HT1080 (cell line): Measurements from ENCODE around the gene MAN1A1. TPM values are rescaled to one million over a fixed set of nuclear protein-coding genes. Genes with fewer than 3 reads are reported as not detected.

Experiments used
- DNase-seq: peaks from one replicate; pipeline ENCODE4 v3.0.0-alpha.2; 2015; ENCODE audit warnings: low read depth
- total RNA-seq: library from RNA; depleted of rRNA; stranded (reverse); fragments of >200 nt; shearing (Covaris generic); gene quantifications from 2 replicates; pipeline ENCODE4 v1.2.3, GENCODE V29; 2014

MAN1A1 gene
- total RNA-seq, 1 experiment from 2014 or later = 20.3 TPM

DNA sequence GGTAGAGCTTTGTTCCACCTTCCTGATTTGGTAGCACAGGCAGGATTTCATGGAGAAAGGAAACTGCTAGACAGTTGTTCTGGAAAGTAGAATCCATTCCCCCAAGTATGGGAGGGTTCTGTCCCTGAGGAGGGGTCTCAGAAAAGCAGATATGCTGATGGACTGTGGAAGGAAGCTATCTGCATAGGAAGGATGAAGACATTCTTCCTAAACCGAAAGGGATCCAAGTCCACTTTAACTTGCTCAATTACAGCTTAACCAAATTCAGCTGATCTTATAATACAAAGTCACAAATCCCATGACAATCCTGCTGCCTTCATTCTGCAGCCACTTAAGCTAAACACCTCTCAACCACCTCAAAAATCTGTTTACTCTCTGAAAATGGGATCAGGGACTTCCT, 2.6 kb downstream of the MAN1A1 start:
- no peak for DNase-seq

DNA sequence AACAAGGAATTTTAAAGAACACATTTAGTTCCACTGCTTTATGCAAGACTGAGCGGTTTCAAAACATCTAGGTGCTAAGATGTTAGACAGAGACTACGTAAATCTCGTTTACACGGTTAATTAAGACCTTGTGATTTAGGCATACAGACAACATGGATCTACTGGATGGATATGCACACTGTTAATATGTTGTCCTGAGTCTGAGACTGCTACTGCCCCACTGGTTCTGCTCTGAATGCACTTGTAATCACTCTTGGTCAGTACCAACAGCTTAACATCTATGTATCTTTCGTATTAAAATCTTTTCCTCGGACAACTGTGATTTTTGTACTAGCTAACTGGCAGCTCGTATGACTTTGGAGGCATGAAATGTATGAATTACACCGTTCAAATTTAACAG, 3.1 kb downstream of the MAN1A1 start:
- no peak for DNase-seq

DNA sequence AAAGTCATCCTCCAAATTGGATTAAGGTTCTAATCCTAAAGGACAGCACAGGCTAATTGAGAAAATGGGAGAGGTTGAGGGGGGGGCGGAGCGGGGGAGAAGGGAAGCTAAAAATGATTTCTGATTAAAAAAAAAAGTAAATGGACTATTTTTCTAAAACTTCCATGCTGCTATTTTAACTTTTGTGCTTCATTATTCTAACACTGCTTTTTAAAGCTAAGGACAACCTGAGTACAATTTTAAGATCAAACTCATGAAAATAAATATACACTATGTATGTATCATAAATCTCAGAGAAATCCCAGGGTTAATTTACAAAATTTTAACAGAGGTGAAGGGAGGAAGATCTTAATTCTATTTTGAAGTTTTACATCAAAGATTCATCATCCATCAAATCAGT, 4.4 kb downstream of the MAN1A1 start:
- no peak for DNase-seq

DNA sequence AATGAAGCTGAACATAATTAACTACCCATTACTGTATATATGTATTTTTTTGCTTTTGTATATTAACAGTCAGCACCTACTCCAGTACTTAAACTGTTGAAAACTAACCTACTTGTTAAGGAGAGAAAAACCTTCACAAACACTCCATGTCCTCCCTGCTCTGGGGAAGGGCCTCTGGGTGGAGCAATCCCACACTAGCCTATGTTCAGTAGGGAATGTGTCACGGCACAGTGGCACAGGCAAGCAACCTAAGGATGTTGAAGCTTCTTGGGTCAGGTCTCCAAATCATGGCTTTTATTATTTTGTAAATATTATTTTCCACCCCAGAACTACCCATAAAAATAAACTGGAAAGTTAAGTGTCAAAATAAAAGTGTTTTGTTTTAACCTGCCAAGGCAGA, 5.3 kb downstream of the MAN1A1 start:
- no peak for DNase-seq

DNA sequence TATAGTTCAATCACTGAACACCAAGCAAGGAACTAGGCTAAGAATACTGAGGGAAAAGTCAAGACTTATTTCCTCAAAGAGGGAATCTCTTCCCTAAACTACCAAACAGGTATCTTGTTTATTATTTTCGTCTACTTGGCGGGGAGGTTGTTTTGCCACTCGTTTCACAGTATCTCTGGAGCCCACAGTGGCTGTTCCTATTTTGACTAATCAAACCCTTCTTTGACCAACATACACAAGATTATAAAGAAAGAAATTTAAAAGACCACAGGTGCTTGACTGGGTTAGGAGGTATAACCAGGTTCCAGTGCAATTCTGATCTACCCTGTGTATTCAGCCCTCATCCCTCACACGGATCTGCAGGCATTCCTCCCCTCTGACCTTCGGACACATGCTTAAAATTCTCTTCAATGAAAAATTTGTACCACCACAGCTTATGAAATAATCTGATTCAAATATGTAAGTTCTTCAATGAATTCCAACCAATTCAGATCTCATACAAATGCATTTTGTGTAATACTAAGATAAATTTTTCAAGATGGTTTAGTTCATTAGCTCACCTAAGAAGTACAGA, 5.9 kb downstream of the MAN1A1 start:
- no peak for DNase-seq

DNA sequence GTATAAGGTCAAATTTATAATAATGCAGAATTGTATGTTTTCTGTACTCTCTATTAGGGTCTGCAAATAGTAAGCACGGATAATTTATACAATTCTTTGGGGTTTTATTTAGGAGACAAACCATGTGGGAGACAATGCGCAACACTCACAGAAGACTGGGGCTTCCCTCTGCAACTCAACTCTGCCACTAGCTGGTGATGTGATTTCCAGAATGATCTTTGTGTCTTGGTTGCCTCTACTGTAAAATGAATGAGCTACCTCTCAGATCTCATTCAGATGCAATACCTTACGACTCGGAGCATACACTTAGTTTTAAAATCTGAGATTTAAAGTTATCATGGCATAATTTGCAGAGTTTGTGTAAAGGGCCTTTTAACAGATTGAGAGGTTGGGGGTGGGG, 6.4 kb downstream of the MAN1A1 start:
- no peak for DNase-seq

DNA sequence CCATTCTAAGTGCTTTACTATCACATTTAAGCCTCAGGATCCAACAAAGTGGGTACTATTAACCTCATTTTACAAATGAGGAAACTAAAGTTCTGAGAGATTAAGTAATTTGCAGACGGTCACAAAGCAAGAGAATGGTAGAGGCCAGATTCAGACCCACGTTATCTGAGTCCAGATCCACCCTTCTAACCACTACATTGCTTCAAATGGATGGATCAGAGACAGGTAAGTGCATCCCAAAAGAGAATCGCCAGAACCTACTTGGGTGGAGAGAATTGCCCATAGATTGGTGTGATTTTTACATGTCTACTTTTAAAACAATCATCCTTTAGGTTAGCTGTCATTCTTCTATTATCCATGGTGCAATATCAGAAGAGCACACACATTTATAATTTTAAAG, 7.1 kb downstream of the MAN1A1 start:
- no peak for DNase-seq

DNA sequence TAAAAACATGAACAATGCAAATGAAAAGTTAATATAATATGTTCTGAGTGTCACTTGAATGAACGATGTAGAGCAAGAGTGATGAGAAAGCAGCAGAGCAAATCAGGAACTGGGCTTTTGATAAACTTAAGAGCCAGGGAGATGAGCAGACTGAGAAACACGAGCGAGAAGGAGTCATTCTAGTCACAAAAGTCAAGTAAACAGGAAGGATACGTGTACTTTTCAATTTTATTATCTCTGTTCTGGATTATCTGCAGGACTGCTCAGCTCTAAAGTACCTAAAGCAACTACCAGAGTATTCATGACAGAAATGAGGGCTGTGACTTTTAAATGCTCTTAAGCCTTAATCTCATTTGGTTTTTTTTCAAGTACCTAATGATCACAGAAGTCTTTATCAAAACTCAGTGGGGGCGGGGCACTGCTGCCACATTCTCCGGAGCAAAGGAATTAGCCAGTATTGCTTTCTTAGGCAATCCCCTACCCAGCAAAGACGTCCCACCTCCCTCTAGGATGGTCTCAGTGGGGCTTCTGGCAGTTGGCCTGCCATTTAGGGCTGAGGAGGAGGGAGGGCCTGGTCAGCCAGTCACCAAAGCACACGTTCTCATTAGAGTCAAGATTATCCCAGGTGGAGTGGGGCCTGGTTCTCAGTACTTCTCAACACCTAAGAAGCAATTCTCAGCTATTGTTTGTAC, 8.6 kb downstream of the MAN1A1 start:
- DNase-seq = no peak

DNA sequence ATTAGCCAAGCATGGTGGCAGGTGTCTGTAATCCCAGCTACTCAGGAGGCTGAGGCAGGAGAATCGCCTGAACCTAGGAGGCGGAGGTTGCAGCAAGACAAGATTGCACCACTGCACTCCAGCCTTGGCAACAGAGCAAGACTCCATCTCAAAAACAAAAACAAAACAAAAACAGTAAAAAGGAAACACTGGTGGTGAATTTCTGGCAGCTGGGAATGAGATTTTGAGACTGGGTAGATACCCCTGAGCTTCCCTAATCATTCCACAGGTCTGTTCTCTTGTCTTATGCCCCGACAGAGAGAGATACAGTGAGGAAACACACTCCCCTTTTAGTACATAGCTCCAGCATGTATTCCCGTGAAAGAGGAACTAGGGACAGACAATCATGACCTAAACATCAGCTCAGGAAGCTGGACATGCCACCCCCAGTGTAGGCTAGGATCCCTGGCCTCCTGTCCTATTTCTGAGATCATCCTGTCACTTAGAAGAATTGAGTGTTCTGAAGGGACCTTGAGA, 9.6 kb downstream of the MAN1A1 start:
- DNase-seq = no peak

DNA sequence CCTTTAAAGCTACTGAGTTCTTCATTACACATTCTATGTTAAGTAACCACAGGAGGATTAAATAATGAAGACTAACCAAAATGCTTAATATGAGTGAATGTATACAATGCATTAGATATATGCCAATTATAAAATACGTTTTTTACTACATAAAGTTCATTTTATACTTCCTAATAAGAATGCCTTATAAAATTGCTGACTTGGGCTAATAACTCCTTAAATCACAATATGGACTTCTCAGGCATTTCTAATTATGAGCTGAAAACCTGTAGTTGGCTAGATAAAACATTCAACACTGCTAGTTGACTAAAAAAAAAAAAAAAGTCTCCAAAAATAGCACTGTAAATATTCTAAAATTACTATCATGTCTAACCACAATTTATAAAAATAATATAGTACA, 11.8 kb downstream of the MAN1A1 start:
- no peak for DNase-seq

DNA sequence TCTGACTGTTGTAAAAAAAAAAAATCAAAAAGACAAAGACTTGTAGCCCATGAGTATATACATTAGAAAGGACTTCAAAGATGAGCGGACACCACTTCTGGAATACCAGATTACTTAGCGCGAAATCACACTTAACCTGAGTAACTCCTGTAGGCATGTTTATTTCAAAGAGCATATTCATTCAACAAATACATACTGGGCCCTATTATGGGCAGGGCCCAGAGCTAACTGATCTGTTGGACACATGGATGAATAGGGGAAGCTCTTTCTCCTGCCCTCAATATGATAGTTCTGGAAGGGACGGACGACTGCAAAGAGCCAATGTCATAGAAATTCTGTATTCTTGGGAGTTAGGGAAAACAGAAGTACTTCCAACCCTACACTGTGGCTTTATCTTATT, 12.3 kb downstream of the MAN1A1 start:
- DNase-seq = no peak

DNA sequence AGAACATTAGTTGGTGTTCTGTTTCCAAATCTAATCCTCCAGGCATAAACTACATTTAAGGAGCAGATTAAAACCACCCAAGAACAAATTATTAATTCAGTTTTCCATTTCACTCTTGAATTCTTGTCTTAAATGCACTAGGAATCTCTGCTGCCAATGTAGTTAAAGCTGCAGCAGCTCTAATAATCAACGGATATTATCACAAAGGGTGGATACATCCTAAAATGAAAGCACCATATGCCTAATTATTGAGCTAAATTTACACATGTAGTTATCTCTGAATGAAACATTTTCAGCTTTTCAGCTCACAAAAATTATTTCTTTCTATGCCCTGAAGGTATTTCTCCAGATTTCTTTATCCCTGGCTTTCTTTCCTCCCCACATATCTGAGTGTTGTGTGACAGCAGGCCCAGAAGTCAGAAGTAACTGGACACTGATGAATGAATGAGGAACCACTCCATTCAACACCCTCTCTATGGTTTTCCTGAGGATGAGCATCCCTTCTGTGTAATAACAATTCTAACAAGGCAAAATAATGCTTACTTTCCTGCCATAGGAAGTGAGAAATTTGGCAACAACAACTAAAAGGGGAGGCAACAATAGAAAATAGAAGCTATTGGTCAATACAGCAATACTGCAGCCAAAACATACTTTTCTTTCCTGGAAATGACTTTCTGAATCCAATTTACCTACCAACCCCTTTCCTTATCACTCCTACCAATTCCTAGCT, 14.9 kb downstream of the MAN1A1 start:
- no peak for DNase-seq

DNA sequence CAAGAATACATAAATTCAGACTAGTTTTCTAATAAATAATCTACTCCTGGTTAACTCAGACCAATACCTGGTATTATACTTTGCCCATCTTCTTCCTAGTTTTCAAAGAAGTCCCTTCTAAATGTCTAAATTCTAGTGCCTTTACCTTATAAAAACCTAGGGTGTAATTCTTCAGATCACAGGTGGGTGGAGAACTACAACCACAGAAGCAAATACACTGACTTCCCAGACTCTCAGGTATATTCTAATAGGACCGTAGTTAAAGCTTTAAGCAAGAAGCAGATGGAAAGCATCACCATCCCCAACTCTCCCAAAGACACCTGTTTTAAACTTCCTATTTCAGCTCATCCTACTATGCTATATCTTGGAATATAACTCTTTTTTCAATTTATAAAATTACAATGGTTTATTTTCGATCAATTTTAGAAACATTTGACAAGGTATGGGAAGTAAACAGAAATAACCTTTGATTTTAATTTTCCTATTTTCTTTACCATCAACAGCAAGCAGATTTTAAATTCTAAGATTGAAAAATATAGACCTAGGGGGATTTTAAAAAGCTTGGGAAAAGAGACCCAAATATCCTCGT, 15.8 kb downstream of the MAN1A1 start:
- no peak for DNase-seq

DNA sequence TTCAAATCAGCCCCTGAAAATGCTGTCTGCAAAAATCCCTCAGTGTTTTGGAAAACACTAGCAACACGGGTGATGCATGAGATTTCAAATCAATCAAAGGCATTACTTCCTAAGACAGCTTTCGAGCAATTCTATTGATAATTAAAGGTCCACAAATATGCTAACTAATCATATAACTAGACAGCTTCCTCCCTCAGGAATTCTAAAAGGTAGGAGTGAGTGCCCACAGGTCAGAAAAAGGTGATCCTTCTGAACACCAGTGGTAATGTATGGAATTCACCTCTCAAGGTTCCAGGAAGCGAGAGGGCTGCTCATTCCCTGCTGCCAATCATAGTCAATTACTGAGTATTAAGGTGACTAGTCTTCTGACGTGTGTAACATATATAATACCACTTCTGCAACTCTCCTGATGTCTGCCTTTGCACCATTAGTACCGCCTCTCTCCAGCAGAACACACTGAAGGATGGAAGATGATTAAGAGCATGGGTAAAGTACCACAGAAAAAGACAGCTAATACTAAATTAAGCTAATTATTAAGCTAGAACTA, 16.4 kb downstream of the MAN1A1 start:
- DNase-seq = no peak

DNA sequence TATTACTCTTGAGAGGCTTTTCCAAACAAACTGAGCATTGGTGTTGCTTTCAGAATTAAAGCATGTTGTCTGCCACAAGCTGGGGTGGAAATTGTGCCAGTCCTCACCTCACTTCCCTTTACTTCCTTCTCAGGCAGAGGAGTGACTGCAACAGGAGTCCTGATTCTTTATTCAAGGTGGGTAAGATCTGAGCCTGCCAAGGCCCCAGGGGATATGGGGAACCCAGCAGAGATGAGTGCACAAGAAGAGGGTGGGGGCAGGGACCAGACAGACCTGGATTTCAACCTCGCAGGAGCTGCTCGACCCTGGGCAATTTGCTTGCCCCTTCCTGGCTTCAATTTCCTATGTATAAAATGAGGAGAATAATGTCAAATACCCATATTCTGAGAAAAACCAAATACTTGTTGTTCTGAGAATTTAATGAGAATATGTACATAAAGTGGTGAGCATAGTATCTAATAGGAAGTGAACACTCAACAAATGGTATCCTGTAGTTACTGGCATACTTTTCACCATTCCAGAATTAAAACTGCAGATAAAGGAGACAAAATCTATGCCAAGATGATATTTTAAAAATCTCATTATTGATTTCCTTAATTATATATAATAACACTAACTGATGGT, 17.8 kb downstream of the MAN1A1 start:
- no peak for DNase-seq

DNA sequence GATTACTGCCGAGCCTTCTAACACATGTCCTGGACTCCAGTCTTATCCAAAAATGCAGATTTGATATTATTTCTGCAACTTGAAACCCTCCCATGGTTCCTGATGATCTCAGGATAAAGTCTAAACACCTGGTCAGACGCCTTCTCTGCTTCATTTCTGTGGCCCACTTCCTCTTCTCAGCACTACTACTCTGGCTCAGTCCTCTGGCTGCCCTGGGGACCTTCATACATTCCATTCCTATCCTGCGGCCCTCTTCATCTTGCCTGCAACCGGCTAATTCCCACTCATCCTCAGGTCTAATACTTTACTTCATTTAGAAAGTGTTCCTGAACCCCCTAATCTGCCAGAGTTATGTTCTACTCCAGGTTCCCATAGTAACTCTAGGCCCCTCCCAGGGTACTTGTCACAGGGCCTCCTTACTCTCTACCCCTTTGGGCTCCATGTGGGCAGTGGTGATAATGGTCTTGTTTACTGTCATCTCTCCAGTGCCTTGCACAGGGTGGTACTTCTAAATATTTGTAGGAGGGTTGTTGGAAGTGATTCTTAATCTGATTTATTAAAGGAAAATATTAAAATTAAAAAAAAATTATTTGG, 18.9 kb downstream of the MAN1A1 start:
- no peak for DNase-seq

DNA sequence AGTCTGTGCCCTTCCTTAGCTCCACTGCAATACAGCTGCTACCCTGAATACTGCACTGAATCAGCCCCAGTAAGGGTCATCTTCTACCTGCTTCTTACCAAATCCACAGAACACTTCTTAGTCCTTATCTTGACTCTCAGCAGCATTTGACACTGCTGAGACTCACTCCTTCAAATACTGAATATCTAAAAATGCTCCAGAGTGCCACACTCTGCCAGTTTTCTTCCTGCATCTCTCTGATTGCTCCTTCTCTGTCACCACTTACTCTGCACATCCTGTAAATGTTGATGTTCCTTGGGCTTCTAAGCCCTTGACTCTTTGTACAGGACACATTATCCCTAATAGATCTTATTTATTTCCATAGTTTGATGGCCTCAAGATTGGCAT, 19.8 kb downstream of the MAN1A1 start:
- no peak for DNase-seq

DNA sequence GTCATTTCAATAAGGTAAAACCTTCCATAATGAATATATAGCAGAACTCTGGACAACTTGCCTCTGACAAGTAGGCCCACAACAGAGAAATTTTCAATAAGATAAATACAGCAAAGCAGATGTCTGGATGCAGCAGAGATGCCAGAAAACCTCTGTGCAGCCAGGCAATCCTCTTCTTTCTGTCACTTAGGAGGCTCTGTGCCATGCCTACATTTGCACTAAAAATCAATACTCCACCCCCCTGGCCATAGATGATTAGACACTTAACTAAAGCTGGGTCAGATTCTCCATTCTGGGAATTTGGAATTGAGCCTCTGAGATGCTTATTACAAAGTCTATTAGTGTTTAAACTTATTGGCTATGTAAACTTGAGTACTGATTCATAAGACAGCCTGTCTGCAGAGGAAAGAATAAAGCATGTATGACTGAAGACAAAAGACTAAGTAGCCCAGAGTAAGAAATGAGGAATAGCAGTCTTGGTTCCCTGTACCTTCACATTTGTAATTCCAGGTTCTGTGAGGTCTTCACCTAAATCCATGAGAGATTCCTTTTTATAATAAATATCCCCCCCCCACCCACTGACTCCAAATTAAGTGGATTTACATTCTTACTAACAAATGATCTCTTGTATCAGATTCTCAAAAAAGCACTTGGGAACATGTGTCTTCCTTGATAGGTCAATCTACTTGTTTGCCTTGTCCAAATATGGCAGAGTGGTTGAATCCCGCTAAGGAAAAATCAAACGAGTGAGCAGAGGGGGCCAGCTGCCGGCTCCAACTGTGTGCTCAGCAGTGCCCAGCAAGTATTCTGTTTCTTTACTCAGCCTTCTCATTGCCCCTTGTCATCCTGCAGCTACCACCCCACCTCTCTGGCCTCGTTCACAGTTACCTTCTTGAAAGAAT, 20.4 kb downstream of the MAN1A1 start:
- no peak for DNase-seq

DNA sequence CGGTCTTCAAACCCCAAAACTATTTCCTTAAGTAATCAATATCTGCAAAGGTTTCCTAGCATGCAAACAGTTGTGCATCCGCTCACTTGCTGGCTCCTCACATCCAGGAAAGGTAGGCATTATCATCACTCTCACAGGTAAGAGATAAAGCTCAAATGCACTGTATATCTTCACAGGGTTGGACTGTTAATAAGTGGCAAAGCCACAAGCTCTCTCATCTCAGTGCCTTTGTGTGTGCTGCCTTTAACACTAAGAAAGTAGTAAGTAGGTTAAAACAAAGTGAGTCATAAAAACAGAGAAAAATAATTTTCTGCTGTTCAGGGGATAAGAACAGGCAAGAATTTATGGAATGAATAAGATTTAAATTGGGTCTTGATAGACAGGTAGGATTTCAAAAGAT, 21.3 kb downstream of the MAN1A1 start:
- DNase-seq = no peak

DNA sequence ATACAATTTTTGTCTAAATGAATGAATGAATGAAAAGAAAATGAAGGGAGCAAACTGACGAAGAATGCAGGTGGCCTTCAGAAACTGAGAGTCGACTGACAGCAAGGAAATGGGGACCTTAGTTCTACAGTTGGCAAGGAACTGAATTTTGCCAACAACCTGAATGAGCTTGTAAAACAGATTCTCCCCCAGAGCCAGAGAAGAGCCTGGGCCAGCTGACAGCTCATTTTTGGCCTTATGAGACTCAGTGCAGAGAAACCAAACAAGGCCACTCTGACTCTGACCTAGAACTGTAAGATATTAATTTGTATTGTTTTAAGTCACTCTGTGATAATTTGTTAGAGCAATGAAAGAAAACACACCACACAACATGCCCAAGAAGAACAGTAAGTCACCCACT, 21.8 kb downstream of the MAN1A1 start:
- DNase-seq = no peak
